Tibial artery (tissue), 4 donors: ENCODE data around the gene SBNO2.

Experiments used
- DNase-seq, 2 donors: peaks; one replicate each; pipeline ENCODE4 v3.0.0-alpha.2; 2019
- H3K27ac ChIP-seq, 2 donors: fragments of 200-600 bp; sonication (generic) in 1 of 2; 1 replicate in 1 of 2; 2 replicates in 1 of 2; pipeline ENCODE4 v1.5.1; 2018 to 2019; ENCODE audit warnings: mild to moderate bottlenecking in 1 of 2
- H3K27me3 ChIP-seq, 2 donors: fragments of 200-600 bp; sonication (generic) in 1 of 2; one replicate each; pipeline versions ENCODE4 v1.5.1 to v1.6.0; 2016 to 2019
- H3K36me3 ChIP-seq, 3 donors: fragments of 200-600 bp; sonication (generic) in 2 of 3; one replicate each; pipeline ENCODE4 v1.5.1; 2016 to 2019; ENCODE audit warnings: mild to moderate bottlenecking in 2 of 3
- H3K4me1 ChIP-seq, 4 donors: fragments of 200-600 bp; sonication (generic) in 2 of 4; 1 replicate in 3 of 4; 2 replicates in 1 of 4; pipeline ENCODE4 v1.5.1; 2016 to 2019
- H3K4me3 ChIP-seq, 2 donors: fragments of 200-600 bp; sonication (generic) in 1 of 2; 1 replicate in 1 of 2; 2 replicates in 1 of 2; pipeline ENCODE4 v1.5.1; 2018 to 2019; ENCODE audit warnings: mild to moderate bottlenecking in 2 of 2
- H3K9me3 ChIP-seq, 3 donors: fragments of 200-600 bp; sonication (generic) in 1 of 3; one replicate each; pipeline ENCODE4 v1.5.1; 2016 to 2019
- CTCF ChIP-seq, 2 experiments: fragments of 200-600 bp in 1 of 2; fragments of 450-650 bp in 1 of 2; IDR thresholded peaks; one replicate each; pipeline ENCODE4 v1.5.1; 2017 to 2019; ENCODE audit warnings: antibody characterized with exemption in 2 of 2, mild to moderate bottlenecking in 1 of 2, moderate library complexity in 1 of 2
- intact Hi-C: fragments of 100-400 bp; cut with DNase I; formaldehyde crosslinking; loops from one replicate; pipeline ENCODE4 v1.15.0; 2023; ENCODE audit warnings: low total_unique reads

The SBNO2 gene

DNA sequence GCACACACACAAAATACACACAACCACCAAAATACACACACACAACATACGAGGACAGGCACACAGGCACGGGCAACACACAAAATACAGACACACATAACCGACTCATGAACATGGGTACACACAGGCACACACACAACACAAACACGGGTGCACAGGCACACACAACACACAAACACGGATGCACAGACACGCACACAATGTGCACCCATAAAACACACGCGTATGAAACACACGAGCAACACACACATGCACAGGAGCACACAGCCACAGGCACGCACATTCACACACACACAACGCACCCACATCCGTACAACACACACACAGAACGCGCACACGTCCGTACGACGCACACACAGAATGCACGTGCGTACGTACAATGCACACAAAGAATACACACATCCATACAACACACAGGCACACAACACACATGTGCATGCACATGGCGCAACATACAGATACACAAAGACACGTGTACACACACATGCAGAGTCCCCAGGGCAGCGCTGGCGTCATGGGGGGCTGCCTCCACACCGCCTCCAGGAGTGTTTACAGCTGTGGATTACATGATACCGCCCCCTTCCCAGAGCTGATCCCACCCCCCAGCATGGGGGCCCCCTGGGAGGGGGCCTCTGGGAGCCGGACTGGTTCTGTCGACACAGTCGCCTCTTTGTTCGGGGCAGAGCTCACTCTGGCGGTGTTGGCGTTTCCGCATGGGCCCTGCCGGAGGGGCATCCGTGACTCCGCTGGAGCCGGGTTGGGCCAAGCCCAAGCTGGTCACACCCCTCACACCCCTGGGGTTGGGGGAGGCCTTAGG lies 2.9 kb downstream of the SBNO2 start:
- intact Hi-C loops, result loop anchor here (10.0 kb wide), 1 partner anchor 156 kb away; no protein-coding TSS in a partner anchor
- H3K27ac ChIP-seq, result peak overlapping the region in 1 of 2 donors; percentile 92
- no peak for DNase-seq
- no peak for TF ChIP-seq CTCF (IDR thresholded peaks at IDR 0.05)
- peaks cover 0 to 71% (median 19%) of the 10 kb centered on the region in 4 donors for H3K4me1 ChIP-seq
- H3K36me3 ChIP-seq, result peaks cover 0 to 22% (median 8%) of the 10 kb centered on the region in 3 donors
- H3K4me3 ChIP-seq, result peak overlapping the region in 1 of 2 donors; percentile 79
- no peaks in the 10 kb centered on the region for H3K9me3 ChIP-seq
- no peaks in the 10 kb centered on the region for H3K27me3 ChIP-seq

- DNase-seq, result no peak
- intact Hi-C loops, result loop anchor here (10.0 kb wide), 1 partner anchor 155 kb away; no protein-coding TSS in a partner anchor
These were observed 3.9 kb downstream of the SBNO2 start for GRCh38 chr19:1169921-1170885.

DNA sequence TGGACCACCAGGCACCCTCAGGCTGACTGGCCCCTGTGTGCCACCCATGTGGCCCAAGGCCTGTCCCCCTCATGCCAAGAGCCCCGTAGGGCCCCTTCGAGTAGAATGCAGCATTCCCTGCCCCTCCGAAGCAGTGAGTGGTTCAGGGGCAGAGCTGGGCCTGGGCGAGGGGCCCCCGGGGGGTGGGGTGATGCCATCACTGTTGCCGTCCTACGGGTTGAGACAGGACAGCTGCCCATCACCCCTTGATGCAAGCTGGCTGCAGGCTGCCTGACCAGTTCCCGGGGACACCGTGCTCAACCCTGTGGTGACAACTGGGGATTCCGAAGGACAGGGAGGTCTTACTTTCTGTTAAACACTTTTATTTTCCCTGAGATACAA lies 4.7 kb downstream of the SBNO2 start:
- Histone ChIP-seq H3K27me3 (no peaks in the 10 kb centered on the region), H3K27ac (no peak overlapping the region), H3K4me1 (peaks cover 0 to 74% (median 18%) of the 10 kb centered on the region in 4 donors), H3K36me3 (peaks cover 0 to 23% (median 8%) of the 10 kb centered on the region in 3 donors), H3K4me3 (no peak overlapping the region), H3K9me3 (no peaks in the 10 kb centered on the region)
- TF ChIP-seq CTCF (IDR thresholded peaks at IDR 0.05), result no peak
- no peak for DNase-seq
- intact Hi-C loops, result no loop called here

More at GRCh38 chr19:1169921-1170885, 3.9 kb downstream of the SBNO2 start:
- H3K4me1 ChIP-seq, result peaks cover 0 to 73% (median 19%) of the 10 kb centered on the region in 4 donors
- peaks cover 0 to 23% (median 8%) of the 10 kb centered on the region in 3 donors for H3K36me3 ChIP-seq
- no peaks in the 10 kb centered on the region for H3K27me3 ChIP-seq
- H3K27ac ChIP-seq, result no peak overlapping the region
- H3K4me3 ChIP-seq, result no peak overlapping the region
- H3K9me3 ChIP-seq, result no peaks in the 10 kb centered on the region
- TF ChIP-seq CTCF (IDR thresholded peaks at IDR 0.05), result no peak

- Histone ChIP-seq H3K9me3 (no peaks in the 10 kb centered on the region), H3K36me3 (peaks cover 0 to 23% (median 8%) of the 10 kb centered on the region in 3 donors), H3K4me3 (no peak overlapping the region), H3K27me3 (no peaks in the 10 kb centered on the region), H3K27ac (no peak overlapping the region), H3K4me1 (peaks cover 0 to 77% (median 17%) of the 10 kb centered on the region in 4 donors)
- no peak for TF ChIP-seq CTCF (IDR thresholded peaks at IDR 0.05)
- intact Hi-C loops, result no loop called here
- no peak for DNase-seq
These were observed 5.3 kb downstream of the SBNO2 start for GRCh38 chr19:1168572-1169410.
